HG03442 (cell line): ENCODE measurements around the gene GABRR3.
"Not testable (repeated sequence)": the region's sequence is repeated elsewhere in the genome, so short reads cannot be mapped to it uniquely, and the experiment has no call there.

Experiments
- ATAC-seq: cut with Tn5 transposase; IDR thresholded peaks from one replicate; pipeline ENCODE4 v1.9.1; 2021; ENCODE audit warnings: mild to moderate bottlenecking, moderate library complexity; ENCODE audit not compliant: unreplicated experiment

Gene GABRR3

DNA sequence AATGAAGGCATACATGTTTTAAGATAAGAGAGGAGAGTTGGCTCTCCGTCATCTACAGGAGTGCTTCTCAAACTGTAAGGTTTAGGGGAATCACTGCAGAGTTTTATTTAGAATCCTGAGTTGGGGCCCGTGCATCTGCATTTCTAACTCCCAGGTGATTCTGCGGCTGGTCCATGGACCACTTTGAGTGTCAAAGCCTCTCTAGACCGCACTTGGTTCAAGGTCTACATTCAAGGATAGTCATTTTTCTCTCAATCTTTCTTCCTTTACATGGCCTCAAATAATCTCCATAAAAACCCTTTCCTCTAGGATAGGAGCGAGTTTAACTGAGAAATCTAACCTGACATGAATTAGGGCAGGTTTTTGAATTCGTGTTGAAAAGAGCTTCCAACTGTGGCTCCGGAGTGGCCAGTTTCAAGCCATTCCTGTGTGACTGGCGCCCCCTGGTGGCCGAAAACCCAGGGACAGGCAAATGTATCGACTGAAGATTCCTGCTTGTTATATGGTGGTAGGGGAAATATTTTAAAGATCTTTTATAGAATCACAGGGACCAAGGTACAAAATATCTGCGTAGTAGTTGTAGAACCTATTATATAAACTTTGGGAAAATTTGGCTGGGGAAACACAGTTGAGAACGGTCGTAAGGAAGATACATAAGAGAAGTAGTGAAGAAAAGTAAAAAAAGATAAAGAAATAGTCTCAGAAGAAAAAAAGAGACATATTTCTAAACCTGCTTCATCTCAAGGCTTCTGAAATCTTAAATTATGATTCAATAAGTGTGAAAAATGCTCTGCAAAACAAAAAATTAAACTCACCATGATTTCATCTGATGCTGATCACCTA, 11.9 kb downstream of the GABRR3 start:
- ATAC-seq, result no peak

DNA sequence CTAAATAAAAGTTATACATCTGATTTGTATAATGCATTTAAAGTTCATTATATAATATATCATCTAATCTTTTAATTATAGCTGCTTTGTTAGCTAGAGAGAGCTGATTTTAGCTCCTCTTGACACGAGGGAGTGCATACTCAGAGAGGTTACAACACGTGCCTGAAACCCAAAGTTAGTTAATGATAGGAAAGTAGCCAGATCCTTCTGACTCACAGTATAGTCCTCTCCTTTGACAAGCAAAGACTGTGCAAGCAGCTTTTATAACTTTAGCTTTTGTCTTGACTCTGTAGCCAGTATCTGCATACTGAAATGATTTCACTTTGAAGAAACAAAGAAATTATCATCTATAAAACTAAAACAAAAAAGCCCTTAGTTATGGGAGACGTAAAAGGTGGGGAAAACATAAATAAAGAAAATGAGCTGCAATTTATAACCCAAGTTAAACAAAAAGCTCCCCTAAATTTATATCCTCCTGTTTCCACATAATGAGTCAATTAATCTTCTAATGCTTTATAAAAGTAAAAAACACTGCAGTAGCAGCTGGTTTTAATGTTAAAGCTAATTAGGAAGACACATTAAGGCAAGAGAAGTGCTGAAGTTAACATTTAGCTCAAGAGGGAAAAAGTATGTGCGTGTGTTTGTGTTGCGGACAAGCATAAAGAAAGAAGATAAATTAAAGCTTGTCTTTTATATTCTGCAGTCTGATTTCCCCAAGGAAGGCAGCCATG, 13.1 kb downstream of the GABRR3 start:
- no peak for ATAC-seq

DNA sequence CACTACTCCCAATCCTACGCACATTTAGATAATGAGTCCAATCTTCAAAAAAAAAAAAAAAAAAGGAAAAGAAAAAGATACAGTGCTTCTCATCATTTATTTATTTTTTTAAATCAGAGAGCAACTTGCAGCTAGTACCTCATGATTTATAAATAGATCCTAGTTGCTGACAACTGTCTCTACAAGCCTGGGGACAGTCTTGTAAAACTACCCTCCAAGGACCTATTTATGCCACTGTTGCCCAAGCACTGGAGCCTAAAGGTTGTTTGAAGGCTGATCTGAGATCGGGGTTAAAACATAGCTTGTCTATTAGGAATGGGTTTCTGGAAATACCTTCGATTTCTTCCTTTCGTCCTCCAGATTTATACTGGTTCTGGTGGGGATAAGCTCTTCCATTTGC, 14.7 kb downstream of the GABRR3 start:
- no peak for ATAC-seq

DNA sequence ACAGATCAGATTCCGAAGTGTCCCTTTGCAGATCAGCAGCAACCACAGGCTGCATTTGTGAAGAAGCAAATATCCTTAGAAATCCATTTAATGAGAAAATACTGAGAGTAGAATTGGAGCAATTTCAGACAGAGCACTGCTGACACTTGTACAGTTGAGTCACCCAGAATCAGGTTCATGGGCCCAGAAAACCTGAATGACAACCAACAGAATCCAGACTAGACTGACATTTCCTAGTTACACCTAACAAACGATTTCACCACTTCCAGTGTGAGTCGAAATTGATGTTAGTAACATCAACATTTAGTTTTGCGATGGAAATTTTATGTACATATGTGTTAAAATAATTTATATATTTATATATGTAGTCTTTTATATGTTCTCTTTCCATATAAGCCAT, 16.8 kb downstream of the GABRR3 start:
- no peak for ATAC-seq

GRCh38 chr3:98014268-98014585, 20.9 kb downstream of the GABRR3 start:
- ATAC-seq, result no peak

DNA sequence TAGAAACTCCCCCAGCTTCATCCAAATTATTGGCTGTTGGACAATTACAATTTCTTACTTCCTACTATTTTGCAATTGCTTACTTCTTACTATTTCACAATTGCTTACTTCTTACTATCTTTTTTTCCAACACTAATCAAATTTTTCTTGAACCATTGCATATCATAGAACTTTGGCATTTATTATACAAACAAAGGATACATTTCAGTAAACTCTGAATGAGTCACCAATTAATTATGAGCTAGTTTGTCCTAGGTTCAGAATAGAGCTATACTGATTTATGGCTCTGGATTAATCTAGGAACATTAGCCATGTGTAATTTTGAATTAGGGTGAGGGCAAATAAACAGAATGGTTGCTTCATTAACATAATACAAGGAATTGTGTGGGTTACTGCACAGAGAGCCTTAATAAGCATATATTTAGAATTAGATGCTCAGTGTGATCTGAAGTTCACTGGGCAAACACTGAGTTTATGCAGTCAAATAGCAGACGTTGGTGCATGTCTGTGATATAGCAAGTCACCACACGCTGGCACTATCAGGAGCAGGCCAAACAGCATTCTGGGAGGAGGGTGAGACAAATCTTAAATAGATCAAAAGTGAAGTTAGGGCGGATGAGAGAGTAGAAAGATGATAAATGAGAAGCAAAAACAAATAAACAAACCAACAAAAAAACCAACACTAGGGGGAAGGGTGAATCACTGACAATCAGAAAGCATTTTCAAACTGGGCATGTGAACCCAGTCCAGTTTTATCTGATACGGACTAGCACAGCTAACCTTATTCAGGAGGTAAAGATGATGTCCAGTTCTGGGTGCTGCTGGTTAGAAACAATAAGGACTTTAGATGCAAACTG, 21.5 kb downstream of the GABRR3 start:
- no peak for ATAC-seq

GRCh38 chr3:98012979-98013378, 22.1 kb downstream of the GABRR3 start:
- ATAC-seq, result no peak

DNA sequence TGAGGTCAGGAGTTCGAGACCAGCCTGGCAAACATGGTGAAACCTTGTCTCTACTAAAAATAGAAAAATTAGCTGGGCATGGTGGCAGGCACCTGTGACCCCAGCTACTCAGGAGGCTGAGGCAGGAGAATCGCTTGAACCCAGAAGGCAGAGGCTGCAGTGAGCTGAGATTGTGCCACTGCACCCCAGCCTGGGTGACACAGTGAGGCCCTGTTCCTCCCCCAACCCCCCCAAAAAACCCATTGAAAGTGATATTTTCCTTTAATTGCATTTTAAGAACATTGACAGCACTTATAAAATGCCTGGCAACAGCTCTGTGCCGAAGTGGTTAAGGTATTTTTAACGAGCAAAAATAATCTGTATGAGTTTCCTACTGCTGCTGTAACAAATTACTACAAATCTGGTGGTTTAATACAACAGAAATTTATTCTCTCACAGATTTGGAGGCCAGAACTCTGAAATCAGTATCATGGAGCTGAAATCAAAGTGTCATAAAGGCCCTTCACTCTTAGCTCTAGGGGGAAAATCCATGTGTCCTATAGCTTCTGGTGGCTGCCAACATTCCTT, 24.1 kb downstream of the GABRR3 start:
- not testable (repeated sequence) for ATAC-seq

DNA sequence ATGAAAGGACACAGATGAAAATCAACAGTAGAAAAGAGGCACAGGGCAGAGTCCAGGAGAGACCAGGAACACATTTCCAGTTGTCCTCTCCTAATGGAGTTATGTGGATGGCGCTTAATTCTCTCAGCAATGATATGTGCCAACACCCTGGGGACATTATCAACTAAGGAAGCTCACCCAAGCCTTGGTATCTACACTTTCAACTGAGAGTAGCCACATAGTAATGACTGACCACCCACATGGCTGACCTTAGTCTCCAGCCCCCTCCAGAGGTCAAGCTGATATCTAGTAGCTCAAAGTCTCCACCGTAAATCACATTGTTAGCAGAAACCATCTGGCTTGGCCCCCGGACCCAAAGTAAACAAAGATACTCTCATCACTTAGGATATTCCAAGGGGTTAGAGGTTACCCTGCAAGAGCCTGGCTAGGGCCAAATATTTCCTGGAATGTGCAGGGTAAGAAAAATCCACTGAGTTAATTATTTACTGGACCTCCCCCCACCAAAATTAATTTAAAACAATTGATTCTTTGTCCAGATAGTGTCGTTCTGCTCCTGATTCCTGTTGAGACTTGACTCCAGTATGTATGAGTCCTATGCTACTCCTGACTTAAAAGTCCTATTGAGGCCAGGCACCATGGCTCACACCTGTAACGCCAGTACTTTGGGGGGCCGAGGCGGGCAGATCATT, 24.8 kb downstream of the GABRR3 start:
- ATAC-seq, result no peak

- peak; percentile 52 for ATAC-seq
Measured at GRCh38 chr3:98008855-98009254, 26.3 kb downstream of the GABRR3 start.

DNA sequence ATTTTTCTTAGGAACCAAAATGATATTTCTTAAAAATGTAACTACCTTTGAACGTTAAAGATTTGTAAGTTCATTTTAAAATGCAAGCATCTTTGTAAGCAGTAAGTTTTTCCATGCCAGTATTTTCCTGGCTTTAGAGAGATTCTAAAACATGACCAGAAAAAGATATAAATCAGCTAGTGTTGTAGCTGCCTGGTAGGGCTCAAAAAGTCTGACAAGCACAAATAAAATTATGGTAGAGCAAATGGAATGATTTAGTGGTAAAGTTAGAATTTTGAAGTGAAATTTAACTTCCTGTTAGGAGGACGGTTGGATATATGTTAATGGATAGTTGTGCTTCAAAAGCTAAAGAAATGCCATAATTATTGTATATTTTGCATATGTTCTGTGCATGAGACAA, 29.7 kb downstream of the GABRR3 start:
- ATAC-seq, result no peak

- no peak for ATAC-seq
Measured at GRCh38 chr3:98004721-98005120, 30.4 kb downstream of the GABRR3 start.

GRCh38 chr3:98003306-98003969, 31.7 kb downstream of the GABRR3 start:
- ATAC-seq, result peak; percentile 46

DNA sequence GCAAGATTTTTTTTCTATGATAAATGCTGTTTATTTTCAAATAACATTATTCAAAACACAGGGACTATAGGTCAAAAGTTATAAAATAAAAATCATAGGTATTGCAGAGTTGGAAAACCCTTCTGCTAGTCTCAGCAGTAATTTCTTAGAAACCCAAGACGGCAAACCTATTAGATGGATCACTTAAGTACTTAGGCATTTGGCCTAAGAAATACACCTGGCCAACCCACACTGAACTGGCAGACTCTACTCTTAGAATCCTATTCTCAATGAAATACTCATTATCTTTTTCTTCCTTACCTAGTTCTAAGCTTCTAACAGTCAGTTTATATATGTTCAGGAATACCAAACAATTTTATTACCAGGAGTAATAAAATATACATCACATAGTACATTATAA, 32.4 kb downstream of the GABRR3 start:
- no peak for ATAC-seq

GRCh38 chr3:97999994-98000393, 35.1 kb downstream of the GABRR3 start:
- ATAC-seq, result no peak

GRCh38 chr3:97999103-97999502, 36.0 kb downstream of the GABRR3 start:
- no peak for ATAC-seq

- no peak for ATAC-seq
Measured at GRCh38 chr3:97996988-97997387, 38.1 kb downstream of the GABRR3 start.

DNA sequence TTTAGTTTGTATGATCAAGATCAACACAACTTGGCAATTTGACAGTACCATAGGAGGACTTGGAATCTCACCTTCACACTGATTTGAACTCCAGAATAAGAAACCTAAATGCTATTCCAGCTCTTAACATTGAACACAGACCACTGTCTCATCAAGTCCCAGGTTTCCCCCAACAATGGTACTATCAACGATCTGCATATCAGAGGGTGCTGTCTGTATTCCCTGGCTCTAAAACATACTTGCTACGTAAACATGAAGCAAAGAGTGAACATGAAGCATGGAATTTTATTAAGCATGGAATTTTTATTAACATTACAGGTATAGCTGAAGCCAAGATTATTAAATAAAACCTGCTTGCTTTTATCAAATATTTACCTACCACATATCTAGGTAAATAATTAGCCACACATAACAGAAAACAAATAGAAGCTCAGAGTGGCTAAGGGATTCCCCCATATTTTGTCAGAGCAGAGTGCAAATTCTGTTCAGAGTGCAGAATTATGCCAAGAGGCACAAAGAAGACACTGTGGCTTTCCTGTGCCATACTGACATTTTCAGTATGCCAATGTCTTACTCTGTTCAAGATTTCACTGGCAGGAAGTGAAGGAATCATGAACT, 40.7 kb downstream of the GABRR3 start:
- ATAC-seq, result no peak

GRCh38 chr3:97993526-97993925, 41.6 kb downstream of the GABRR3 start:
- no peak for ATAC-seq
